ENCODE measurements around the gene WFIKKN1. TPM values are rescaled to one million over a fixed set of nuclear protein-coding genes. Genes with fewer than 3 reads are reported as not detected.

Gene WFIKKN1
- total RNA-seq, 1 donor from 2014 or later = 0.44 TPM

DNA sequence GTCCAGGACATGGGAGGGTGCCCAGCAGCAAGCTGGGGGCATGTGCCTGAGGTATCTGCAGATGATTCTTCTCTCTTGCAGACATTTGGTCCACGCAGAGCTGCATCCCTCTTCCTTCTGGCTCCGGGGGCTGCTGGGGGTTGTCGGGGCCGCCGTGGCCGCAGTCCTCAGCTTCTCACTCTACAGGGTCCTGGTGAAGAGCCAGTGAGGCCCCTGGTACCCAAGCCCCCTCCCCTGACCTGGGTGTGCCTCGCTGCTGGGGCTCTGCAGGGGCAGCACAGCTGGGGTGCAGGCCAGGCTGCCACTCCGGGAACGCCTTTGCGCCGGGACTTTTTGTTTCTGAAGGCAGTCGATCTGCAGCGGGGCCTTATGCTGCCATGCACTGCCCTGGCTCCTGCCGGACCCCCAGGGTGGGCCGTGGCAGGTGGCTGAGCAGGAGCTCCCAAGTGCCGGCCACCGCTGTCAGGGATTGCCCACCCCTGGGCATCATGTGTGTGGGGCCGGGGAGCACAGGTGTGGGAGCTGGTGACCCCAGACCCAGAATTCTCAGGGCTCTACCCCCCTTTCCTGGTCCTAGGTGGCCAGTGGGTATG is 42.7 kb downstream of the WFIKKN1 start:
- no peaks in the 10 kb centered on the region for H3K4me1 Mint-ChIP-seq (ENCODE audit: unreplicated experiment)
- no peaks in the 10 kb centered on the region for H3K9me3 Mint-ChIP-seq (ENCODE audit: unreplicated experiment)
- no peak overlapping the region for H3K4me3 Mint-ChIP-seq (ENCODE audit: unreplicated experiment)
- peaks cover 12% of the 10 kb centered on the region for H3K27me3 Mint-ChIP-seq (ENCODE audit: unreplicated experiment)
- H3K27ac Mint-ChIP-seq (ENCODE audit: unreplicated experiment) = no peak overlapping the region
- TF ChIP-seq, protein P1, sequence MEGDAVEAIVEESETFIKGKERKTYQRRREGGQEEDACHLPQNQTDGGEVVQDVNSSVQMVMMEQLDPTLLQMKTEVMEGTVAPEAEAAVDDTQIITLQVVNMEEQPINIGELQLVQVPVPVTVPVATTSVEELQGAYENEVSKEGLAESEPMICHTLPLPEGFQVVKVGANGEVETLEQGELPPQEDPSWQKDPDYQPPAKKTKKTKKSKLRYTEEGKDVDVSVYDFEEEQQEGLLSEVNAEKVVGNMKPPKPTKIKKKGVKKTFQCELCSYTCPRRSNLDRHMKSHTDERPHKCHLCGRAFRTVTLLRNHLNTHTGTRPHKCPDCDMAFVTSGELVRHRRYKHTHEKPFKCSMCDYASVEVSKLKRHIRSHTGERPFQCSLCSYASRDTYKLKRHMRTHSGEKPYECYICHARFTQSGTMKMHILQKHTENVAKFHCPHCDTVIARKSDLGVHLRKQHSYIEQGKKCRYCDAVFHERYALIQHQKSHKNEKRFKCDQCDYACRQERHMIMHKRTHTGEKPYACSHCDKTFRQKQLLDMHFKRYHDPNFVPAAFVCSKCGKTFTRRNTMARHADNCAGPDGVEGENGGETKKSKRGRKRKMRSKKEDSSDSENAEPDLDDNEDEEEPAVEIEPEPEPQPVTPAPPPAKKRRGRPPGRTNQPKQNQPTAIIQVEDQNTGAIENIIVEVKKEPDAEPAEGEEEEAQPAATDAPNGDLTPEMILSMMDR (IDR thresholded peaks at IDR 0.05; ENCODE audit: unreplicated experiment) = no peak
- no peaks in the 10 kb centered on the region for H3K36me3 Mint-ChIP-seq (ENCODE audit: low read depth, unreplicated experiment)
- no peak for DNase-seq (ENCODE audit: low spot score)

DNA sequence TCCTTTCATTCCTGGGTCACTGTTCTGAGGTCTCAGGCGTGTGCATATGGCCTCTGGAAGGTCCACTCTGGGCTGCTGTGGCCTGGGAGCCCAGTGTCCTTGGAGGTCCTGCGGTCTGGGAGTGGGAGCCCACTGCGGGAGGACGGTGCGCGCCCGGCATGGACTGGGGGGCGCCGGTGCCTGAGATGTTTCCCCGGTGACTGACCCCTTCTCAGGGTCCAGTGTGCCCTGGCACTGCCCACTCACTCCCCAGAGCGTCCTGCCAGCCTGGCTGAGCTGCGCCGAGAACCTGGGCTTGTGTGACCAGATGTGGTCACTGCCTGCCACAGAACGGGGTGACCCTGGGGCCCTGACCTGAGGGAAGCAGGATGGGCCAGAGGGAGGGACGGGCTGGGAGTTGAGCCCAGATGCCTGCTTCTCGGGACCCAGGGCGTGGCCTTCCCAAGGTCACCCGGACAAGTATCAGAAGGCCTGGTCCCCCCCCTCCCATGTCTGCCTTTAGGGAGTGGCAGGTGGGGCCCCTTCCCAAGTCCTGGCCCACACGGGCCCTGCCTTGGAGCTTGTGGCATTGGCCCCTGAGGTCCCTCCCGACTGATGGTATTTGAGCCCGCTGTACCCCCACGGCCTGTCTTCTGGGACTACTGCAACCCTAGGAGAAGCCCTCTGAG is 43.6 kb downstream of the WFIKKN1 start:
- no peaks in the 10 kb centered on the region for H3K4me1 Mint-ChIP-seq (ENCODE audit: unreplicated experiment)
- peaks cover 15% of the 10 kb centered on the region for H3K27me3 Mint-ChIP-seq (ENCODE audit: unreplicated experiment)
- no peak overlapping the region for H3K4me3 Mint-ChIP-seq (ENCODE audit: unreplicated experiment)
- no peaks in the 10 kb centered on the region for H3K9me3 Mint-ChIP-seq (ENCODE audit: unreplicated experiment)
- H3K36me3 Mint-ChIP-seq (ENCODE audit: low read depth, unreplicated experiment) = no peaks in the 10 kb centered on the region
- TF ChIP-seq, protein P1 (IDR thresholded peaks at IDR 0.05; ENCODE audit: unreplicated experiment) = no peak
- no peak overlapping the region for H3K27ac Mint-ChIP-seq (ENCODE audit: unreplicated experiment)
- no peak for DNase-seq (ENCODE audit: low spot score)

DNA sequence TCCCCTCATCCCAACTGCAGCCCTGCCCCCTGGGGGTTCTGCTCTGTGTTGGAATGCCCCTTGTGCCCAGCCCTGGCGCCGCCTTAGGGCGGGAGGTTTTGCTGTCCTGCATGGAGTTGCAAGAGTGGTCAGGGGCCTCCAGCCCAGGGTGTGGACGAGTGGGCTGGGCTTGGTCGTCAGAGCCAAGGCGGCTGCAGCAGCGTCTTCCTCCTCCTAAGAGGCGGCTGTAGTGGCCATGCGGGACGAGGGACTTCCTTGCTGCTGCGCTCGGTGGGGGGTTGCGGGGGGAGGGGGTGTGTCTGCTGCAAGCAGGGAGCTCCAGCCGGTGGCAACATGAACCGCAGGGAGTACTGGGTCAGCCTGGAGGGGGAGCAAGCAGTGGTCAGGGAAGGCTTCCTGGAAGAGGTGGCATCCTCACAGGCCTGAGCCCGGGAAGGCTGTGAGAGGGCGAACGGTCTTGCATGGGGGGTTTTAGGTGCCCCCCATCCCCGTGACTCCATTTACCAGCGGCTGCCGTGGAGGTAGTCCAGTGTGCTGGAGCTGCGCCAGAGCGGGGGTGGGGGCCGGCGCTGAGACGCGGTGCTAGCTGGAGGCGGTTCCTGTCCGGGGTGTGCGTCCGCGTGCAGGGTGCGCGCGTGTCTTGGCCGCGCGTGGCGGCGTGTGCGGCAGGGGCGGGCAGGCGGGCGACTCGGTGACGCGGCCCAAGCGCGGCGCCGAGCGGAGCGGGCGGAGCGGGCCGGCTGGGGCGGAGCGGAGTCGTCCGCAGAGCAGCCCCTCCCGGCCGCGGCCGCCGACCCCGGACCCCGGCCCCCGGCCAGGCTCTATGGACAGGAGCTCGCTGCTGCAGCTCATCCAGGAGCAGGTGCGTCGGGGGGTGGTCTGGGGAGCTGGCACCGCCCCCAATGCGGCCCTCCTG is 44.4 kb downstream of the WFIKKN1 start, which contains the start of gene RHBDL1:
TSS of gene RHBDL1 (plus strand) at position 704 of the 916 bp plus-strand sequence. CDS start at position 824, 120 bp downstream.
- TF ChIP-seq, protein P1 (IDR thresholded peaks at IDR 0.05; ENCODE audit: unreplicated experiment) = no peak
- Mint-ChIP-seq H3K36me3 (ENCODE audit: low read depth, unreplicated experiment) (no peaks in the 10 kb centered on the region), H3K27ac (ENCODE audit: unreplicated experiment) (no peak within 1 kb of the TSS), H3K9me3 (ENCODE audit: unreplicated experiment) (no peaks in the 10 kb centered on the region), H3K4me3 (ENCODE audit: unreplicated experiment) (no peak within 1 kb of the TSS), H3K4me1 (ENCODE audit: unreplicated experiment) (no peaks in the 10 kb centered on the region), H3K27me3 (ENCODE audit: unreplicated experiment) (peaks cover 14% of the 10 kb centered on the region)
- no peak for DNase-seq (ENCODE audit: low spot score)

DNA sequence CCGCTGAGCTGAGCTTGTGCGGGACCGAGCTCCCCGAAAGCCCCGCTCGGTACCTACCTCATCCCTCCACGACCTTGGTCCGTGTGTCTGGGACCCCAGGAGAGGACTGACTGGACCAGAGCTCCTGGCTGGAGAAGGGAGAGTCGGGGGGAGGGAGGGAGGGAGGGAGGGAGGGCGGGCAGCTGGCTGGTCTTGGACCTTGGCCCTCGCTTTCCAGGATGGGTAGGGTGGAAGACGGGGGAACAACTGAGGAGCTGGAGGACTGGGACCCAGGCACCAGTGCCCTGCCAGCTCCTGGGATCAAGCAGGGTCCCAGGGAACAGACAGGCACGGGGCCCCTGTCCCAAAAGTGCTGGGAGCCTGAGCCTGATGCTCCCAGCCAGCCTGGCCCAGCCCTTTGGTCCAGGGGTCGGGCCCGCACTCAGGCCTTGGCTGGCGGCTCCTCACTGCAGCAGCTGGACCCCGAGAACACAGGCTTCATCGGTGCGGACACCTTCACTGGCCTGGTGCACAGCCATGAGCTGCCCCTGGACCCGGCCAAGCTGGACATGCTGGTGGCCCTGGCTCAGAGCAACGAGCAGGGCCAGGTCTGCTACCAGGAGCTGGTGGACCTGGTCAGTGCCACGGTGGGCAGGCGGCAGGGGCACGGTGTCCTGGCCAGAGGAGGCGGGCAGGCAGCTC is 45.2 kb downstream of the WFIKKN1 start:
- Mint-ChIP-seq H3K9me3 (ENCODE audit: unreplicated experiment) (no peaks in the 10 kb centered on the region), H3K27ac (ENCODE audit: unreplicated experiment) (no peak overlapping the region), H3K4me1 (ENCODE audit: unreplicated experiment) (peaks cover under 1% of the 10 kb centered on the region), H3K27me3 (ENCODE audit: unreplicated experiment) (peaks cover 13% of the 10 kb centered on the region), H3K36me3 (ENCODE audit: low read depth, unreplicated experiment) (no peaks in the 10 kb centered on the region), H3K4me3 (ENCODE audit: unreplicated experiment) (no peak overlapping the region)
- TF ChIP-seq, protein P1 (IDR thresholded peaks at IDR 0.05; ENCODE audit: unreplicated experiment) = no peak
- no peak for DNase-seq (ENCODE audit: low spot score)

Data from endothelial cell (in vitro differentiated cells).